ENCODE measurements around the gene APOBEC3F.

The APOBEC3F gene

GRCh38 chr22:39087881-39088684 is 47.4 kb downstream of the APOBEC3F start:
- in situ Hi-C loops (cut with MboI; ENCODE audit: low pct_unique_long_range_greater_than_20kb, low sequenced_read_pairs): no loop called here
- no peak for DNase-seq

DNA sequence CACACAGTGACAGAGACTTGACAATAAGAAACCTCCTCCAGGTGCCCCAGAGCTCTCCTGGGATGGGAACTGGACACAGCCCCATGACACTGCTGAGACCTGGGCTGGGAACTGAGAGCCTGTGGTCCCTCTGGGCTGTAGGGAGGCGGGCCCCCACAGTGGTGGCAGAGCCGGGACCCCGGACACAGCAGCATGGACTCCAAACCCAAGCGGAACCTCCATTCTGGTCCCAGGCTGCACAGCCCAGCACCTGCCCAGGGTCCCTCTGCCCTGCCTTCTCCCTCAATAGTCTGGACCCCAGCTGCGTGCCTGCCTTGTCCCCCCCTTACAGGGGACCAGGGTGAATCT is 48.0 kb downstream of the APOBEC3F start:
- no peak for DNase-seq
- in situ Hi-C loops (cut with MboI; ENCODE audit: low pct_unique_long_range_greater_than_20kb, low sequenced_read_pairs): no loop called here

DNA sequence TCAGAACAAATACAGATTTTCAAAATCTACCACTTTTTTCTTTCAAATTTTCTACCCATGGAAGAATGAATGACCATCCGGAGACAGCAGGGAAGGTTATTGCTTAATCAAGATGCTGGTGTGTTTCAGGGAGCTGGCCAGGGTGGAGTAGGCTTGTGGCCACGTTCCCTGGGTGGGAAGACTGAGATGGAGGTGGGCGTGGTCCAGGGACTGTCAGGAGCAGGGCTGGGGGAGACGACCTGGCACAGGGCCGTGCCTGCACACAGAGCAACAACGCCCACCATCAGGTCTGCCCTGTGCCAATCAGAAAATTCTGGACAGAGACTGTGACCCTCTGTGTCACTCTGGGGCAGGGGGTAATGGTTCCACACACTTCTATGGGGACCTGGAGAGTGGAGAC is 49.3 kb downstream of the APOBEC3F start:
- in situ Hi-C loops (cut with MboI; ENCODE audit: low pct_unique_long_range_greater_than_20kb, low sequenced_read_pairs): no loop called here
- no peak for DNase-seq

- DNase-seq: no peak
- in situ Hi-C loops (cut with MboI; ENCODE audit: low pct_unique_long_range_greater_than_20kb, low sequenced_read_pairs): no loop called here
Observed at GRCh38 chr22:39090426-39091064, 49.9 kb downstream of the APOBEC3F start.

DNA sequence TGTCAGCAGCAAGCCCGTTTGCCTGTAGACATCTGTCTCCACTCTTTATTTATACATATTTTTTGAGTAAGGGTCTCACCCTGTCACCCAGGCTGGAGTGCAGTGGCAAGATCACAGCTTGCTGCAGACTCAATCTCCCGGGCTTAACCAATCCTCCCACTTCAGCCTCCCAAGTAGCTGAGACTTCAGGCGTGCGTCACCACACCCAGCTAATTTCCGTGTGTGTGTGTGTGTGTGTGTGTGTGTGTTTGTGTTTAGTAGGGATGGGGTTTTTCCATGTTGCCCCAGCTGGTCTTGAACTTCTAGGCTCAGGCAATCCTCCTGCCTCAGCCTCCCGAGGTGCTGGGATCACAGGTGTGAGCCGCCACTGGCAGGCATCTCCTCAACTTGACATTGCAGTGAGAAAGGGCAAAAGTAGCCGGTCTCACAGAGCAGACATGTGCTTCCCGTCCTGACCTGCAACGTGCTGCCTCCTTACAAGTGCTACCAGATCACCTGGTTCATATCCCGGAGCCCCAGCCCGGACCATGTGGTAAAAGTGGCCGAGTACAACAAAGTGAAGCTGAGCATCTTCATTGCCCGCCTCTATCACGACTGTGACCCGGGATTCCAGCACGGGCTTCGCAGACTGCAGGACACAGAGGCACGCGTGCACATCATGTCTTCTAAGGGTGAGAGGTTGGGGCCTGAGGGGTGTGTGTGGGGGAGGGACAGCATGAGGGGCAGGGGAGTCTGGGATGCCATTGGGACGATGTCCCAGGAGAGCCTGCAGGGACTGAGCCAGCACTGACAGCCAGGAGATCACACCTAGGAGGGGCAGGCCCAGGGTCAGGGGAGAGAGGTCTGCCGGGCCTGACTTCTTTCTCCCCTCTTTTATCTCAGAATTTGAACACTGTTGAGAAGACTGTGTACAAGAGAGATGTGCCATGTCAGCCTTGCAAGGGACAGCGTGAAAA is 50.7 kb downstream of the APOBEC3F start:
- in situ Hi-C loops (cut with MboI; ENCODE audit: low pct_unique_long_range_greater_than_20kb, low sequenced_read_pairs): no loop called here
- no peak for DNase-seq

DNA sequence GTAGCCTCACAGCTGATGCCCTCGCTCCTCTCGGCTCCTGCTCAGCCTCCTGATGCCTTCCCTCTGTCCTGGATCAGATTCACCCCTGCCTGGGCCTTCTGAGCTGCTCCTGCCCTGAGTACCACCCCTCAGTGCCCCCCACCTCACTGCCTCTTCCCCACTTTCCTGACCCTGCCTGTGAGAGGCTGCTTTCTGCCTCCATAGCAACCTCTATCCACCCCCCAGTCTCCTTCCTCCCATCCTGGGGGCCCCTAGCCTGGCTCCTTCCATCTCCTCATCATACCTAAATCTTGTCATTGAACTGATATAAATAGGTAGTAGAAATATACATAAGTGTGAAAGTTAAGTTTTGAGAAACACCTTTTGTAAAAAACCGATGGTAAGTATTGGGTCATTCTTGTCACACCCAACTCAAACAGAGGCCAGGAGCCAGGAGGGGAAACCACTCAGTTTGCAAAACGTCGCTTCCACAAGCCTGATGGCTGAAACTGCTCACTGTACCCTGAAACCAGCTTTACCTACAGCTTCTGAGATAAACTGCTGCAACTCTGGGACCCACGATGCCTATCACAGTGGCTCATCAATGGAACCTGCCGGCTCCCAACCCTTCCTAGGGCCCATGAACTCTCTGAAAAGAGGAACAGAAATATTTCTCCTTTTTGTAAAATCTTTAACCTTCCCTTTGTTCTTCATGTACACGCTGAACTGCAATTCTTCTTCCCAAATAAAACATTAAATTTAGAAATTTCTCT is 51.6 kb downstream of the APOBEC3F start:
- DNase-seq: no peak
- in situ Hi-C loops (cut with MboI; ENCODE audit: low pct_unique_long_range_greater_than_20kb, low sequenced_read_pairs): no loop called here

DNA sequence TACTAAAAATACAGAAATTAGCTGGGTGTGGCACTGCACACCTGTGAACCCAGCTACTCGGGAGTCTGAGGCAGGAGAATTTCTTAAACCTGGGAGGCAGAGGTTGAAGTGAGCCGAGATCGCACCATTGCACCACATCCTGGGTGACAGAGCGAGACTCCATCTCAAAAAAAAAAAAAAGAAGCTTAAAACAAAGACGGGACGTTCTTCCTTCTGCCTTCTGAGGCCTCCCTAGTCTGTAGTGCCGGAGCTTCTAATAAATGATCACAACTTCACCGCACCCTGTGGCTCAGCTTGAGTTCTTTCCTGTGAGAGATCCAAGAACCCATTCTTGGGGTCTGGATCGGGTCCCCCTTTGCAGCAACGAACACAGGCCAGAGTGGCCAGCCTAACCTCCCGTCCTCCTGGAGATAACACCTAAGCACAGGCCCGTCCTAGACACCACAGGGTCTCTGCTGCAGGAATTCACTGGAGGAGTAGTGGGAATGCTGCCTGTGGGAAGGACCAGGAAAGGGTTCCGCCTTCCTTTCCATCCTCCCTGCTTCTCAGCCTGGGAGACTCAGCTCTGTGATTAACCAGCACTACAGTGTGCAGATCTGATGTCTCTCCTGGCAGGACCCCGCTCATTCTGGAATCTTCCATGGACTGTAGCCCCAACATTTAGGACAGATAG is 54.2 kb downstream of the APOBEC3F start:
- DNase-seq: no peak
- in situ Hi-C loops (cut with MboI; ENCODE audit: low pct_unique_long_range_greater_than_20kb, low sequenced_read_pairs): no loop called here

DNA sequence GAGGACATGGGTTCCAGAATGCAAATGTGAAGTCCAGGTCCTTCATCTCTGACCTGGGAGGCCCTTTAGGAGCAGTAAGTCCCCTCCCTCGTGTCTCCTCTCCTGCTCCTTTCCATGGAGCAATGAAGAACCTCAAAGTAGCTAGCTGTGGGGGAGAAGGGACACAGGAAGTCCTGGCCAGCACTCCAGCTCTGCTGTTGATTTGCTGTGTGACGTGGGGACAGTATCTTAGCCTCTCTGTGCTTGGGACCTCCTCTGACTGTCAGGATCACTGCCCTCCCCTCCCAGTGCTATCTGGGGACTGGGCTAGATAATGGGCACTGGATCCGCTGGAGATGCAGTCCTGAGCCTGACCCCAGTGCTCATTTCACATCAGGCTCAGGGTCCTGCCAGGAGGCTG is 55.3 kb downstream of the APOBEC3F start:
- in situ Hi-C loops (cut with MboI; ENCODE audit: low pct_unique_long_range_greater_than_20kb, low sequenced_read_pairs): no loop called here
- no peak for DNase-seq

DNA sequence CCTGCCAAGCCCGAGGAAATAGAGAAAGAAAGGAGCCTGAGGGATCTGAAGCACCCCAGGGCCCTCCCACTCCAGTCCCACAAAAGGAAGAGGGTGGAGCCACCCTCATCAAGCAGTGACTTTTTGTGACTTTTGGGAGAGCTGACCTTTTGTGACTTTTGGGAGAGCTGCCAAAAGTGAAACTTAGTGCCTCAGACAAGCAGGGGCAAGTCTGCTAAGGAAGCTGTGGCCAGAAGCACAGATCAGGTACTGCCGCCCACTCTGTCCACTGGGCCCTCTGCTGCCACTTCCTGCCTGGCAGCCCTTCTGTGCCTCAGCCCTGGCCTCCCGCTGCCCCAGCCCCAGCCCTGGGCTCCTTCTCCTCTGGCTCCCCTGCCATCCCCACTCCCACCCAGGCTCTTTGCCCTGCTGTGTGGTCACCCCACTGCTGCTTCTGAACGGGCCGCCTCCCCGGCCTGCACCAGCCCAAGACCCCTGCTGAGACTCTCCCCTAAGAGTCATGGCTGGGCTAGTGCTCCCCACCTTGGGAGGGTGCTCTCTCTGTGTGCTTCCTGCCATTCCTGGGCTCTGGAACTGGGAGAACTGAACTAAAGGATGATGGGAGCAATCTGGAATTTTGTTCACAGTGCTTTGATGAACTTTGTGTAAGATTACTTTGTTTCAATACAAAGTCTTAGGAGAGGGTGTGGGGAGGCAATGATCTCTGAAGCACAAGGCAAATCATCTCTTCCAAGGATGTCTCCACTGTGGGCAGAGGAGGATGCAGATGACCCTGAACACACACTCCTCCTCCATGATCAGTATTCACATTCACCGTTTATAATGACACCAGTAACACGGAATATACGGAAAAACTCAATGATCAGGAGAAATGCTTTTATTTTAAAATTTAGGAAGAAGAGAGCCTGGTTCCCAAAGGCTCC is 56.7 kb downstream of the APOBEC3F start, which contains the start of gene APOBEC3H:
TSS of gene APOBEC3H (plus strand) at position 147 of the 923 bp plus-strand sequence. CDS start 3,035 bp downstream, outside the sequence.
- DNase-seq: peak; percentile 86
- in situ Hi-C loops (cut with MboI; ENCODE audit: low pct_unique_long_range_greater_than_20kb, low sequenced_read_pairs): no loop called here

- in situ Hi-C loops (cut with MboI; ENCODE audit: low pct_unique_long_range_greater_than_20kb, low sequenced_read_pairs): no loop called here
Observed at GRCh38 chr22:39098026-39098425, 57.4 kb downstream of the APOBEC3F start.

GRCh38 chr22:39098576-39098975 is 57.9 kb downstream of the APOBEC3F start:
- in situ Hi-C loops (cut with MboI; ENCODE audit: low pct_unique_long_range_greater_than_20kb, low sequenced_read_pairs): no loop called here
- DNase-seq: no peak

More at GRCh38 chr22:39098026-39098425, 57.4 kb downstream of the APOBEC3F start:
- DNase-seq: no peak

GRCh38 chr22:39101226-39101625 is 60.6 kb downstream of the APOBEC3F start:
- in situ Hi-C loops (cut with MboI; ENCODE audit: low pct_unique_long_range_greater_than_20kb, low sequenced_read_pairs): no loop called here

GRCh38 chr22:39103431-39103830 is 62.8 kb downstream of the APOBEC3F start:
- DNase-seq: no peak
- in situ Hi-C loops (cut with MboI; ENCODE audit: low pct_unique_long_range_greater_than_20kb, low sequenced_read_pairs): no loop called here

More at GRCh38 chr22:39101226-39101625, 60.6 kb downstream of the APOBEC3F start:
- DNase-seq: no peak
